H1 (cell line): Measurements from ENCODE around the gene GPR161.

Experiments
- CTCF ChIP-seq, 3 experiments: IDR thresholded peaks; 1 replicate in 2 of 3; 2 replicates in 1 of 3; pipeline versions ENCODE4 v1.5.1 to v1.6.1; 2011; ENCODE audit warnings: low read length in 3 of 3, mild to moderate bottlenecking in 3 of 3, inconsistent platforms in 2 of 3, low read depth in 1 of 3, moderate library complexity in 1 of 3; ENCODE audit not compliant: insufficient read depth in 1 of 3; ENCODE audit errors: control extremely low read depth in 1 of 3
- SUZ12 ChIP-seq: fragments of 200-600 bp; sonication (generic); IDR thresholded peaks from 2 replicates; pipeline ENCODE4 v1.6.1; 2012; ENCODE audit warnings: mild to moderate bottlenecking, inconsistent platforms, low read length, moderate library complexity, mixed read lengths

GRCh38 chr1:168121401-168122011 lies 15.2 kb downstream of the GPR161 start:
- no peak for TF ChIP-seq CTCF (IDR thresholded peaks at IDR 0.05; ENCODE audit: control extremely low read depth in 1 of 3, insufficient read depth in 1 of 3, low read depth in 1 of 3, low read length in 3 of 3)
- TF ChIP-seq SUZ12 = no peak
